ENCODE measurements around the gene RCSD1.

Gene RCSD1

DNA sequence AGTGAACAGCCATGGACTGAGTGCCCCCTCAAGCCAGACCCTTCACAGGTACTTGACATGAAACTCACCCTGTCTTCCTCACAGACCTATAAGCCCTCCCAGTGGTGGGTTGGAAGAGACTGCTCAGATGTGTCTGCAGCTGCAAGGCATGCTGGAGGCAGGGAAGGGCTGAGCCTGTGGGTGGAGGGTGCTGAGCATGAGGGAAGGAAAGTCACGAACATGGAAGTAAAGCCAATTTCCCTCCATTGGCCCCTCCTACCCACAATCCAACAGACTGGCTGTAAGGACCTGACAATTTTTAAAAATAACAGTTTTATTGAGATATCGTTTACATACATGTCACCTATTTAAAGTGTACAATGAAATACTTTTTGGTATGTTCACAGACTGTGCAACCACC, 44.1 kb downstream of the RCSD1 start:
- no peak for DNase-seq (ENCODE audit: low read depth)
- H3K4me3 ChIP-seq (ENCODE audit: low read depth, low read length): no peak overlapping the region
- no peak for TF ChIP-seq CTCF (conservative IDR thresholded peaks at IDR 0.05; ENCODE audit: low read depth, low read length)

- DNase-seq (ENCODE audit: low read depth): no peak
- no peak for TF ChIP-seq CTCF (conservative IDR thresholded peaks at IDR 0.05; ENCODE audit: low read depth, low read length)
- H3K4me3 ChIP-seq (ENCODE audit: low read depth, low read length): no peak overlapping the region
Observed at GRCh38 chr1:167675440-167675839, 45.4 kb downstream of the RCSD1 start.

DNA sequence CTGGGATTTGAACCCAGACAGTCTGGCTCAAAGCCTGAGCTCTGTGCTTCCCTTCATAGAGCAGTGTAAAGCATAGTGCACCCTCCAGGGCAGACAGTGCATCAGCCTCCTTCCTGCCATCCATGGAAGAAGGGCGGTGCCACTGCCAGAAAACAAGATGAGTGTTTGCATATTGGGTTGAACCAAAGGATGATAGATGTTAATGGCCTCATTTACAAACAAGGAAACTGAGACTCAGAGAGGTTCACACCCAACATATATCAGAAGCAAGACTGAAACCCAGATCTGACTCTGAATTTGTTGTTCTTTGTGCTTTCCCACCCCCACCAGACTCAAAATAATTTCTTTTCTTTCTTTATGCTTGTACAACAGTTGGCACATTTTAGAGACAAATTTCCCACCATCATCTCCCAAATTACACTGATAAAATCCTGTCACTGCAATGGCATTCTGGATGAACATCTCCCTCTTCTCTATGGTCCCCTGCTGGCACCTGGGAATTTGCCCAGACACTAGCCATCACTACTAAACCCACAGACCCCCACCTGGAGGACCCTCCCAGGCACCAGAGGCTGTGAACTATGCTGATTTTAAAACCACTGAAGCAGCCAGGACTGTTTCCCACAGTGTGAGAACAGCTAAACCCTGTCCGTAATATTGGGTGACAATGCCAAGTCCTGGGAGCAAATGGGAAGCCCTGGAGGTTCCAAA, 46.3 kb downstream of the RCSD1 start:
- no peak overlapping the region for H3K4me3 ChIP-seq (ENCODE audit: low read depth, low read length)
- DNase-seq (ENCODE audit: low read depth): no peak
- no peak for TF ChIP-seq CTCF (conservative IDR thresholded peaks at IDR 0.05; ENCODE audit: low read depth, low read length)

DNA sequence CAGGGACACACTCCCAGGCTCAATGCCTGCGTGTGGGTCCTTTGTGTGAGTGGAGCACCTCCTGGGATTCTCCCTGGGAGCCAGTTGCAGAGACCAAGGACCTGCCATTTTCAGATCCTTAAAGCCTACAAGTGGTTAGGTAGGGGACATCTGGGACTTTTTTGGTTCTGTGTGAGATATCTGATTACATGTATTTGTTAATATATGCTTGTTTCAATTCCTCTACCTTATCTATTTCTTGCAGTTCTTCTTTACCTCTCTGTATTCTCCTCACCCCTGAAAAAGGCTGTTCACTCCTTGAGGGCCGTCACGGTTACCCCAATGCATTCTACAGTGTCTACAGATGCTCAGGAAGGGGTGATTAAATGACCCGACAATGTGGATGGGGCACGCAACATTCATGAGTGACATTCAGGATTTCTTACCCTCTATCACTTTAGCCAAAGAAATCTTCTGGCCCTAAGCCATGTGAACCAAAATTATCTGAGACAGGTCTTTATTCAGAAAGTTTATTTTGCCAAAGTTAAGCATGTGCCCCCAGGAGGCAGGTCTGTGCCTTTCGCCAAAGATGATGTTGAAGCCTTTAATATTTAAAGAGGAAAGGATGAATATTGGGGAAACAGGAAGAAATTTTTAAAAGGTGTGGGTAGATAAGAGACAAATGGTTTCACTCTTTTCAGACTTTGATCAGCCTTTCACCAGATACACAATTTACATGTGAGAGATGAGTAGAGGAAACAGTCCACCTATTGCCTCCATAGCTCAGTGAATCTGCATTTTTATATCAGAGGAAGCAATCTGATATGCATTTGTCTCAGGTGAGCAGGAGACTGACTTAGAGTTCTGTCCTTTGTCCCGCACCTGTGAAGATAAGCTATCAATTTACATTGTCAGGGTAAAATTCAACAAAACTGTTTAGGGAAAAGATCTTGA, 47.1 kb downstream of the RCSD1 start:
- DNase-seq (ENCODE audit: low read depth): no peak
- no peak for TF ChIP-seq CTCF (conservative IDR thresholded peaks at IDR 0.05; ENCODE audit: low read depth, low read length)
- no peak overlapping the region for H3K4me3 ChIP-seq (ENCODE audit: low read depth, low read length)

GRCh38 chr1:167678422-167678821, 48.4 kb downstream of the RCSD1 start:
- no peak for DNase-seq (ENCODE audit: low read depth)
- H3K4me3 ChIP-seq (ENCODE audit: low read depth, low read length): no peak overlapping the region
- TF ChIP-seq CTCF (conservative IDR thresholded peaks at IDR 0.05; ENCODE audit: low read depth, low read length): no peak

DNA sequence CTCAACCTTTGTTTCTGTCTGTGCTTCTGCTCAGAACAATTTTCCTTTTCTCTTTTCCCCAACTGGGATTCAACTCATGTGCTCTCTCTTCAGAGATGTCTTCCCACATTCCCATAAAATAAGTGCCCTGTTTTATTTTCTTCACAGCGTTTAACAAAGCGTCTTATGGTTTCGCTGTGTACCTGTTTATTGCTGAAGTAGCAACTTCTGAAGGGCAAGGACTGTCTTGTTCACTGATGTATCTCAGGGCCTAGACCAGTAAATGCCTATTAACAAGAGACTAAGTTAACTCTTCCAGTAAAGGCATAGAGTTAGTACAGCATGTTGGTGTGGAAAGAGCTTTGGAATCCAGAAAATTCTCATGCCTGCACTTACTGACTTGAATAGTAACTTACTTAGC, 48.8 kb downstream of the RCSD1 start:
- no peak overlapping the region for H3K4me3 ChIP-seq (ENCODE audit: low read depth, low read length)
- no peak for TF ChIP-seq CTCF (conservative IDR thresholded peaks at IDR 0.05; ENCODE audit: low read depth, low read length)
- no peak for DNase-seq (ENCODE audit: low read depth)
